NT2/D1 (cell line): ENCODE results near the gene SCN8A.

Experiments used
- DNase-seq: peaks from one replicate; pipeline ENCODE4 v3.0.0-alpha.2; 2011; ENCODE audit warnings: low read depth, low spot score
- H3K27me3 ChIP-seq: 2 replicates; pipeline ENCODE4 v1.6.0; 2011; ENCODE audit warnings: mild to moderate bottlenecking; ENCODE audit not compliant: insufficient read length, insufficient read depth
- H3K36me3 ChIP-seq: 2 replicates; pipeline ENCODE4 v1.6.1; 2011; ENCODE audit warnings: mild to moderate bottlenecking, low read length, mixed read lengths; ENCODE audit not compliant: insufficient read depth, insufficient read length
- H3K4me1 ChIP-seq: 2 replicates; pipeline ENCODE4 v1.5.1; 2011; ENCODE audit not compliant: insufficient read depth, insufficient read length
- H3K4me3 ChIP-seq: 2 replicates; pipeline ENCODE4 v1.5.1; 2011; ENCODE audit warnings: low read depth; ENCODE audit not compliant: insufficient read length
- H3K9ac ChIP-seq: 2 replicates; pipeline ENCODE4 v1.6.0; 2011; ENCODE audit warnings: low read depth; ENCODE audit not compliant: insufficient read length
- H3K9me3 ChIP-seq: 2 replicates; pipeline ENCODE4 v1.5.1; 2011; ENCODE audit warnings: mild to moderate bottlenecking, low read length; ENCODE audit not compliant: insufficient read depth
- SUZ12 ChIP-seq: IDR thresholded peaks from 2 replicates; pipeline ENCODE4 v1.6.1; 2011; ENCODE audit not compliant: insufficient read length, insufficient read depth; ENCODE audit errors: extremely low read depth
- YY1 ChIP-seq: IDR thresholded peaks from 2 replicates; pipeline ENCODE4 v1.6.1; 2011; ENCODE audit not compliant: insufficient read length, insufficient read depth
- ZNF274 ChIP-seq: IDR thresholded peaks from 2 replicates; pipeline ENCODE4 v1.6.1; 2011; ENCODE audit warnings: mild to moderate bottlenecking, low read depth, low read length

Gene SCN8A

GRCh38 chr12:51860986-51861385 lies 270.0 kb downstream of the SCN8A start:
- DNase-seq, result no peak
- Histone ChIP-seq H3K9me3 (no peaks in the 10 kb centered on the region), H3K4me3 (no peak overlapping the region), H3K27me3 (no peaks in the 10 kb centered on the region), H3K36me3 (no peaks in the 10 kb centered on the region), H3K9ac (no peak overlapping the region), H3K4me1 (peaks cover 16% of the 10 kb centered on the region)
- TF ChIP-seq ZNF274 (no peak), YY1 (no peak), SUZ12 (no peak)
